ENCODE results near the gene GSAP.
A peak's percentile ranks its signal among the peaks of the same experiment; 100 is the strongest.
"Not testable (repeated sequence)": the region's sequence is repeated elsewhere in the genome, so short reads cannot be mapped to it uniquely, and the experiment has no call there.

Gene GSAP

GRCh38 chr7:77334039-77334438 lies 82.1 kb downstream of the GSAP start:
- not testable (repeated sequence) for DNase-seq (ENCODE audit: extremely low spot score, insufficient read length, low read depth); FAIRE-seq

- DNase-seq (ENCODE audit: extremely low spot score, insufficient read length, low read depth) (peak; percentile 50), FAIRE-seq (peak; percentile 90)
Observed at GRCh38 chr7:77331938-77332695, 84.0 kb downstream of the GSAP start.

- peak; percentile 81 for FAIRE-seq
- no peak for DNase-seq (ENCODE audit: extremely low spot score, insufficient read length, low read depth)
Observed at GRCh38 chr7:77330169-77330882, 85.8 kb downstream of the GSAP start.

GRCh38 chr7:77329466-77330168 lies 86.5 kb downstream of the GSAP start:
- FAIRE-seq (no peak), DNase-seq (ENCODE audit: extremely low spot score, insufficient read length, low read depth) (no peak)

- DNase-seq (ENCODE audit: extremely low spot score, insufficient read length, low read depth) (no peak), FAIRE-seq (no peak)
Observed at GRCh38 chr7:77328669-77329068, 87.5 kb downstream of the GSAP start.

GRCh38 chr7:77327932-77328628 lies 88.1 kb downstream of the GSAP start:
- FAIRE-seq = no peak
- no peak for DNase-seq (ENCODE audit: extremely low spot score, insufficient read length, low read depth)

GRCh38 chr7:77327067-77327931 lies 88.8 kb downstream of the GSAP start:
- DNase-seq (ENCODE audit: extremely low spot score, insufficient read length, low read depth) (no peak), FAIRE-seq (no peak)

- no peak for FAIRE-seq
- DNase-seq (ENCODE audit: extremely low spot score, insufficient read length, low read depth) = no peak
Observed at GRCh38 chr7:77326131-77326530, 90.0 kb downstream of the GSAP start.

GRCh38 chr7:77321300-77321699 lies 94.8 kb downstream of the GSAP start:
- no peak for FAIRE-seq
- no peak for DNase-seq (ENCODE audit: extremely low spot score, insufficient read length, low read depth)

- FAIRE-seq = no peak
- no peak for DNase-seq (ENCODE audit: extremely low spot score, insufficient read length, low read depth)
Observed at GRCh38 chr7:77320714-77321113, 95.4 kb downstream of the GSAP start.

- FAIRE-seq (no peak), DNase-seq (ENCODE audit: extremely low spot score, insufficient read length, low read depth) (no peak)
Observed at GRCh38 chr7:77320137-77320536, 96.0 kb downstream of the GSAP start.

- no peak for FAIRE-seq
Observed at GRCh38 chr7:77318019-77318418, 98.1 kb downstream of the GSAP start.

GRCh38 chr7:77316219-77316978 lies 99.8 kb downstream of the GSAP start:
- no peak for DNase-seq (ENCODE audit: extremely low spot score, insufficient read length, low read depth)

More at GRCh38 chr7:77318019-77318418, 98.1 kb downstream of the GSAP start:
- no peak for DNase-seq (ENCODE audit: extremely low spot score, insufficient read length, low read depth)

GRCh38 chr7:77315182-77315591 lies 101.0 kb downstream of the GSAP start:
- no peak for DNase-seq (ENCODE audit: extremely low spot score, insufficient read length, low read depth)
- no peak for FAIRE-seq

More at GRCh38 chr7:77316219-77316978, 99.8 kb downstream of the GSAP start:
- FAIRE-seq = no peak

- DNase-seq (ENCODE audit: extremely low spot score, insufficient read length, low read depth) (no peak), FAIRE-seq (no peak)
Observed at GRCh38 chr7:77313876-77314480, 102.2 kb downstream of the GSAP start.

GRCh38 chr7:77313085-77313484 lies 103.1 kb downstream of the GSAP start:
- FAIRE-seq = no peak
- no peak for DNase-seq (ENCODE audit: extremely low spot score, insufficient read length, low read depth)

GRCh38 chr7:77310982-77311381 lies 105.2 kb downstream of the GSAP start:
- DNase-seq (ENCODE audit: extremely low spot score, insufficient read length, low read depth) (no peak), FAIRE-seq (no peak)

GRCh38 chr7:77309714-77310220 lies 106.4 kb downstream of the GSAP start:
- DNase-seq (ENCODE audit: extremely low spot score, insufficient read length, low read depth) (no peak), FAIRE-seq (no peak)

All from GM18507 (cell line).